ENCODE measurements around the gene SPATA16.

The SPATA16 gene

DNA sequence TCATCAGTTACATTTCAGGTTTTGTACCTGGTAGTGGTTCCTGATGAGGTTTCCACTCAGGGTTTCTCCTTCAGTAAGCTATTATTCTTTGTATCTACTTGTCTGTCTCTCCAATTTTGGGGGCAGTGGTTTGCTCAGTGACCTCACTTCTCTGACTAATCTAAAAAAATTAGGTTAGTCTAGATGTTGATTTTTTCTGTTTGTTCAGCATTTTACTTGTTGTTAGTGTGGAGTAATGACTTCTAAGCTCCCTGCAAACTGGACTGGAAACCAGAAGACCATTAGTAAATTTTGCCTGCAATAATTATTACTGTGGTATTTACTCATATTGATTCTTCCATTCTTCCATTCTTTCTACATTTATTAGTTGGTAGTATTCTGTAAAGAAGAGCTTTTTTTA is 139.4 kb downstream of the SPATA16 start:
- H3K27me3 Mint-ChIP-seq = no peaks in the 10 kb centered on the region
- no peak overlapping the region for H3K27ac Mint-ChIP-seq
- no peaks in the 10 kb centered on the region for H3K4me1 Mint-ChIP-seq
- no peak for DNase-seq
- ATAC-seq = no peak
- H3K9me3 Mint-ChIP-seq = no peaks in the 10 kb centered on the region
- H3K4me3 Mint-ChIP-seq = no peak overlapping the region

DNA sequence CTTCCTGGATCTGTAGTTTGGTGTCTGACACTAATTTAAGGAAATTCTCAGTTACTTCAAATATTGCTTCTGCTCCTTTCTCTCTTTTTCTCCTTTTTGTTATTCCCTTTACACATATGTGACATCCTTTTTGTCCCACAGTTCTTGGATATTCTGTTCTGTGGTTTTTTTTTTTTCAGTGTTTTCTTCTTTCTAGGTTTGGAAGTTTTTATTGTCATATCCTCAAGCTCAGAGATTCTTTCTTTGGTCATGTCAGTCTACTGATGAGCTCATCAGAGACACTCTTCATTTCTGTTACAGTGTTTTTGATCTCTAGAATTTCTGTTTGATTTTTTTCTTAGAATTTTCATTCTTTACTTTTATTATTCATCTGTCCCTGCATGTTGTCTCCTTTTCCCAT is 140.5 kb downstream of the SPATA16 start:
- DNase-seq = no peak
- Mint-ChIP-seq H3K4me1 (no peaks in the 10 kb centered on the region), H3K27ac (no peak overlapping the region), H3K27me3 (no peaks in the 10 kb centered on the region), H3K9me3 (no peaks in the 10 kb centered on the region), H3K4me3 (no peak overlapping the region)
- ATAC-seq = no peak

DNA sequence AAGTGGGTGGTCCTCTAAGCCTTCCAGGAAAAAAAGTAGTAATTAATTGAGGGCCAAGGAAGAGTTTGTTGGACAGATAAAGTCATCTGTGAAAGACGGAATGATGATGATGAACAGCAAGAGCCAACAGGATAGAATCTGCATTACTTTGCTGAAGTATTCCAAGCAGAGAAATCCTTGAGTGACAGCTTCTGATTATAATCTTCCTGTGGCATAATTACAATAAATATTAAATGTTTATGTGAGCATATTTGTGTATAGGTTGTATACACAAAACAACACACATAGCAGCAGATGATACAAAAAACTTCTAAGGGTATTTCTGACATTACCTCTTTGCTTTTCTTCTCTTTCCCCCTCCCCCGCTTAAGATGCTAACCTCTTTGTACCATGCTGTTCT is 147.6 kb downstream of the SPATA16 start:
- ATAC-seq (no peak), DNase-seq (no peak)
- no peak overlapping the region for H3K27ac Mint-ChIP-seq
- no peak overlapping the region for H3K4me3 Mint-ChIP-seq
- H3K4me1 Mint-ChIP-seq = no peaks in the 10 kb centered on the region
- H3K27me3 Mint-ChIP-seq = no peaks in the 10 kb centered on the region
- H3K9me3 Mint-ChIP-seq = no peaks in the 10 kb centered on the region

- no peaks in the 10 kb centered on the region for H3K9me3 Mint-ChIP-seq
- H3K27me3 Mint-ChIP-seq = no peaks in the 10 kb centered on the region
- H3K4me3 Mint-ChIP-seq = no peak overlapping the region
- no peak for DNase-seq
- no peaks in the 10 kb centered on the region for H3K4me1 Mint-ChIP-seq
- H3K27ac Mint-ChIP-seq = no peak overlapping the region
- ATAC-seq = no peak
Observed at GRCh38 chr3:172991424-172991996, 149.5 kb downstream of the SPATA16 start.

- Mint-ChIP-seq H3K27me3 (no peaks in the 10 kb centered on the region), H3K4me1 (no peaks in the 10 kb centered on the region), H3K27ac (no peak overlapping the region), H3K4me3 (no peak overlapping the region), H3K9me3 (no peaks in the 10 kb centered on the region)
- no peak for ATAC-seq
- DNase-seq = no peak
Observed at GRCh38 chr3:172989373-172989772, 151.7 kb downstream of the SPATA16 start.

GRCh38 chr3:172987273-172987672 is 153.8 kb downstream of the SPATA16 start:
- no peak for ATAC-seq
- no peak for DNase-seq
- Mint-ChIP-seq H3K9me3 (no peaks in the 10 kb centered on the region), H3K4me3 (no peak overlapping the region), H3K4me1 (no peaks in the 10 kb centered on the region), H3K27me3 (no peaks in the 10 kb centered on the region), H3K27ac (no peak overlapping the region)

DNA sequence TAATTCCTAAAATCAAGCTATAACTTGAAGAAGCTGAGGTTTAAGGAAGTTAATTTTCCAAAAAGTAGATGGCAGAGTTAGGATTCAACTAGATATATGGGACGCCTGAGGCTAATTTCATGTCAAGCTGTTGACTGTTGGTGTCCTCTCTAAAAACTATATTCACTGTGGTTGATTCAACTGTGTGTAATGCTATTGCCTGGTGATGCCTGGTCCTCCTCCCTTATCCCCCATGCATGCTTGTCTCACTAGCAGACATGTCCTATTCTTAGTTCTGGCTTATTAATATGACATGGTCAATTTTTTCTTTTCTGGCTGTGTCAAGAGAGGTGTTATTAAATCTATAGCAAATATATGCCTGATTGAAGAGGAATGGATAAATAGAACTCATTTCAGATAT is 156.1 kb downstream of the SPATA16 start:
- no peak for ATAC-seq
- Mint-ChIP-seq H3K9me3 (peaks cover 0 to 5% of the 10 kb centered on the region in 2 donors), H3K4me3 (no peak overlapping the region), H3K27me3 (no peaks in the 10 kb centered on the region), H3K27ac (no peak overlapping the region), H3K4me1 (no peaks in the 10 kb centered on the region)
- no peak for DNase-seq

- H3K27me3 Mint-ChIP-seq = no peaks in the 10 kb centered on the region
- no peak overlapping the region for H3K4me3 Mint-ChIP-seq
- H3K27ac Mint-ChIP-seq = no peak overlapping the region
- ATAC-seq (no peak), DNase-seq (no peak)
- peaks cover 0 to 5% of the 10 kb centered on the region in 2 donors for H3K9me3 Mint-ChIP-seq
- no peaks in the 10 kb centered on the region for H3K4me1 Mint-ChIP-seq
Observed at GRCh38 chr3:172982736-172983364, 158.2 kb downstream of the SPATA16 start.

DNA sequence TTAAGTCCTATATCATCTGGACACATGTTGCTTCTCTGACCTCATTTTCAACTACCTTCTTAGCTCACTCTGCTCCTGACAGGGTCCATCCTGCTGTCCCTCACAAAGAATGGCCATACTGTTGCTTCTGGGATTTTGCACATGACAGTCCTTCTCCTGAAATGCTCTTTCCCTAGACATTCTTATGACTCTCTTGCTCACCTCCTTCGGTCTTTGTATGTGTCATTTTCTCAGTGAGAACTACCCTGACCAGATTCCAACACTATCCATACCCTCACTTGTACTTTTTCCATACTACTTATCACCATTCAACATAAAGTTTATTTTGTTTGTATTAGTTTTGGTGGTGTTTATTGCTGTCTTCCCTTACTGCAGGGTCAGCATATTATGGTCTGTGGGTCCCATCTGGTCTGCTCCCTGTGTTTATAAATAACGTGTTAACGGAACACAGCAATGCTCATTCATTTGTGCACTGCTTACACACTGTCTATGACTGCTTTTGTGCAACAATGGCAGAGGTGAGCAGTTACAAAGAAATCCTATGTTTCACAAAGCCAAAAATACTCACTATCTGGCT is 159.5 kb downstream of the SPATA16 start:
- Mint-ChIP-seq H3K4me3 (no peak overlapping the region), H3K9me3 (peaks cover 0 to 5% of the 10 kb centered on the region in 2 donors), H3K27ac (no peak overlapping the region), H3K4me1 (no peaks in the 10 kb centered on the region), H3K27me3 (no peaks in the 10 kb centered on the region)
- DNase-seq = no peak
- no peak for ATAC-seq

GRCh38 chr3:172980849-172981248 is 160.2 kb downstream of the SPATA16 start:
- Mint-ChIP-seq H3K4me3 (no peak overlapping the region), H3K27me3 (no peaks in the 10 kb centered on the region), H3K27ac (peak overlapping the region in 1 of 2 donors; percentile 4), H3K9me3 (peaks cover 0 to 5% of the 10 kb centered on the region in 2 donors), H3K4me1 (no peaks in the 10 kb centered on the region)
- ATAC-seq = no peak
- DNase-seq = no peak

GRCh38 chr3:172977696-172978095 is 163.3 kb downstream of the SPATA16 start:
- H3K27me3 Mint-ChIP-seq = no peaks in the 10 kb centered on the region
- peaks cover 0 to 5% of the 10 kb centered on the region in 2 donors for H3K9me3 Mint-ChIP-seq
- no peaks in the 10 kb centered on the region for H3K4me1 Mint-ChIP-seq
- no peak overlapping the region for H3K4me3 Mint-ChIP-seq
- H3K27ac Mint-ChIP-seq = no peak overlapping the region
- DNase-seq (no peak), ATAC-seq (no peak)

DNA sequence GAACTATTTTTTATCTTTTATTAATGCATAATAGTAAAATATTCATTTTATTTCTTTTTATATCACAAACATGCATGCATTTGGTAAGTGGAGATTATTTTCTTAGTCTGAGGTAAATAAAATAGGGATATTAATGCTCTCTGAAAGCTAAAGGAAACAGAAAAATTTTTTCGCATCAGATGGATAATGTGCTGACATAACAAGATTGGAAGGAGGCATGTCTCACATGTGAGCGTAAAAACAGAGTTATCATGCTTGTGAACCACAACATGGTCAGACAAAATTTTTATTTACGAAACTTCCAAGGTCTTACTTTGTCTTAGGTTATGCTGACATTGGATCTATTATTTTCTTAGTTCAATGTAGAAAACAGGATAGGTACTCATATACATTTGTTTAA is 166.1 kb downstream of the SPATA16 start:
- no peaks in the 10 kb centered on the region for H3K4me1 Mint-ChIP-seq
- H3K27me3 Mint-ChIP-seq = no peaks in the 10 kb centered on the region
- H3K27ac Mint-ChIP-seq = no peak overlapping the region

GRCh38 chr3:172973799-172974198 is 167.2 kb downstream of the SPATA16 start:
- no peaks in the 10 kb centered on the region for H3K9me3 Mint-ChIP-seq
- no peaks in the 10 kb centered on the region for H3K27me3 Mint-ChIP-seq
- no peak overlapping the region for H3K4me3 Mint-ChIP-seq
- DNase-seq (no peak), ATAC-seq (no peak)
- H3K27ac Mint-ChIP-seq = no peak overlapping the region
- no peaks in the 10 kb centered on the region for H3K4me1 Mint-ChIP-seq

More for the DNA sequence above, 166.1 kb downstream of the SPATA16 start:
- no peaks in the 10 kb centered on the region for H3K9me3 Mint-ChIP-seq
- ATAC-seq (no peak), DNase-seq (no peak)
- H3K4me3 Mint-ChIP-seq = no peak overlapping the region

DNA sequence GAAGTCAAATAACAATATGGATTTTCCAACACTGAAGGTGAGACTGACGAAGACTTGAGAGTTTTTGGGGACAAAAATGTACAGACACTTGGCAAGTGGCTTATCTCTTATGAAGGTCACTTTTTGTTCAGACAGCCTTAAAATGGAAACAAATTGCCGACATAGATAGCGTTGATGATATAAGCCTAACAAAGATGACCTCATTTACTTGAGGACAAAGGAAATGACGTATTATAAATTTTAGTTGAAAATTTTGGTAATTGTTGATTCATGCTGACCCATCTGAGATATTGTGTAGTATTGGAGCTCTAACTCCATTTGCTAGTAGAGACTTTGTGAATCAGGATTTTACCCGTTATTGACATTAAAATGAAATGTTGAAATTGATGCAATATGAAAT is 168.3 kb downstream of the SPATA16 start:
- H3K27me3 Mint-ChIP-seq = no peaks in the 10 kb centered on the region
- ATAC-seq = no peak
- no peak overlapping the region for H3K27ac Mint-ChIP-seq
- no peak for DNase-seq
- no peaks in the 10 kb centered on the region for H3K4me1 Mint-ChIP-seq
- H3K4me3 Mint-ChIP-seq = no peak overlapping the region
- H3K9me3 Mint-ChIP-seq = no peaks in the 10 kb centered on the region

GRCh38 chr3:172972067-172972466 is 169.0 kb downstream of the SPATA16 start:
- Mint-ChIP-seq H3K27me3 (no peaks in the 10 kb centered on the region), H3K27ac (peak overlapping the region in 1 of 2 donors; percentile 72), H3K4me3 (no peak overlapping the region), H3K4me1 (no peaks in the 10 kb centered on the region), H3K9me3 (no peaks in the 10 kb centered on the region)
- no peak for DNase-seq
- ATAC-seq = no peak

- DNase-seq (no peak), ATAC-seq (no peak)
- H3K4me3 Mint-ChIP-seq = no peak overlapping the region
- no peaks in the 10 kb centered on the region for H3K4me1 Mint-ChIP-seq
- H3K9me3 Mint-ChIP-seq = no peaks in the 10 kb centered on the region
- H3K27ac Mint-ChIP-seq = no peak overlapping the region
- H3K27me3 Mint-ChIP-seq = no peaks in the 10 kb centered on the region
Observed at GRCh38 chr3:172968646-172969045, 172.4 kb downstream of the SPATA16 start.

DNA sequence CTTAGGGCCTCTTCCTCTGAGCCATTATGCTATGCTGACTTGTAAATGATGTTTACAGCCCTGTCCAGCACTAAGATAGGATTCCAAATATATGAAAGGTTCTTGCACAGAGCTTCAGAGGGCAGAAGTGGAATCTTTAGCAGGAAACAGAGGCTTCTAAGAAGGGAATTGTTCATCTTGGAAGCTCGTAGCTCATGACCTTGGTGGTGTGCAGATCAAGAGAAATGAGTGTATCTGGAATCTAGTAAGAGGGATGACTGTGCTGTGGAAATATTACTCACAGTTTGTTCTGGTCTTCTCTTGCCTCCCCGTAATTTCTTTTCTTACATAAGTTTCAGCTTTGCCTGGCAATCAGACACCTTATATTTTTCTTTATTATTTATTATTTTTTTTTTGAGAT is 175.8 kb downstream of the SPATA16 start:
- Mint-ChIP-seq H3K9me3 (no peaks in the 10 kb centered on the region), H3K27me3 (no peaks in the 10 kb centered on the region), H3K27ac (no peak overlapping the region), H3K4me1 (no peaks in the 10 kb centered on the region), H3K4me3 (no peak overlapping the region)
- no peak for ATAC-seq
- DNase-seq = no peak
